GM12878 (cell line): Measurements from ENCODE around the gene ANKDD1A. TPM values are rescaled to one million over a fixed set of nuclear protein-coding genes. Genes with fewer than 3 reads are reported as not detected.

Experiments used
- BMI1 ChIP-seq: fragments of 450-650 bp; IDR thresholded peaks from 2 replicates; pipeline ENCODE4 v1.6.1; 2016; ENCODE audit warnings: mild to moderate bottlenecking, moderate library complexity, borderline replicate concordance
- BRCA1 ChIP-seq: IDR thresholded peaks from 2 replicates; pipeline ENCODE4 v1.6.1; 2011; ENCODE audit warnings: low read depth, low read length, improper control_type of control experiment
- CBFB ChIP-seq: IDR thresholded peaks from 2 replicates; pipeline ENCODE4 v1.6.1; 2016; ENCODE audit warnings: antibody characterized with exemption, low read depth
- CHD1 ChIP-seq: IDR thresholded peaks from 2 replicates; pipeline ENCODE4 v1.6.1; 2012; ENCODE audit warnings: low read depth, low read length, improper control_type of control experiment
- CHD2 ChIP-seq: IDR thresholded peaks from 2 replicates; pipeline ENCODE4 v1.6.1; 2011; ENCODE audit warnings: low read depth, low read length, improper control_type of control experiment, borderline replicate concordance
- CTCF ChIP-seq, 3 experiments: IDR thresholded peaks in 2 of 3; conservative IDR thresholded peaks in 1 of 3; 2 replicates each; pipeline ENCODE4 v1.5.1; 2011; ENCODE audit warnings: low read depth in 3 of 3, low read length in 3 of 3, mild to moderate bottlenecking in 3 of 3, control low read depth in 2 of 3, moderate library complexity in 2 of 3, inconsistent platforms in 1 of 3, mixed read lengths in 1 of 3; ENCODE audit not compliant: control insufficient read depth in 2 of 3, insufficient read depth in 1 of 3; ENCODE audit errors: extremely low read depth in 1 of 3
- DPF2 ChIP-seq: fragments of 450-650 bp; IDR thresholded peaks from 2 replicates; pipeline ENCODE4 v1.6.1; 2017; ENCODE audit warnings: mild to moderate bottlenecking
- JUNB ChIP-seq: IDR thresholded peaks from 2 replicates; pipeline ENCODE4 v1.6.1; 2016; ENCODE audit warnings: antibody characterized with exemption, mild to moderate bottlenecking
- MYC ChIP-seq: IDR thresholded peaks from 2 replicates; pipeline ENCODE4 v1.6.1; 2011; ENCODE audit warnings: mild to moderate bottlenecking, low read length, moderate library complexity, inconsistent platforms; ENCODE audit not compliant: insufficient read depth, insufficient replicate concordance, insufficient read length, severe bottlenecking
- NFIC ChIP-seq: IDR thresholded peaks from 2 replicates; pipeline ENCODE4 v1.6.1; 2012; ENCODE audit warnings: low read depth, mild to moderate bottlenecking, inconsistent platforms, low read length, moderate library complexity
- NR2F1 ChIP-seq: fragments of 450-650 bp; conservative IDR thresholded peaks from 2 replicates; pipeline ENCODE4 v1.6.1; 2017; ENCODE audit warnings: mild to moderate bottlenecking
- POLR2AphosphoS5 ChIP-seq: IDR thresholded peaks from 2 replicates; pipeline ENCODE4 v1.6.1; 2011; ENCODE audit warnings: mild to moderate bottlenecking, low read length, inconsistent platforms
- RAD21 ChIP-seq: IDR thresholded peaks from 2 replicates; pipeline ENCODE4 v1.6.1; 2011; ENCODE audit warnings: mild to moderate bottlenecking, low read depth, low read length, moderate library complexity; ENCODE audit not compliant: insufficient read depth
- SMARCA5 ChIP-seq: fragments of 450-650 bp; IDR thresholded peaks from 2 replicates; pipeline ENCODE4 v1.6.1; 2017; ENCODE audit warnings: mild to moderate bottlenecking
- SMC3 ChIP-seq: IDR thresholded peaks from 2 replicates; pipeline ENCODE4 v1.6.1; 2011; ENCODE audit warnings: low read length, improper control_type of control experiment, borderline replicate concordance
- SREBF1 ChIP-seq: IDR thresholded peaks from 2 replicates; pipeline ENCODE4 v1.6.1; 2012; ENCODE audit warnings: mild to moderate bottlenecking, low read length
- SRF ChIP-seq, 2 experiments: IDR thresholded peaks; 2 replicates each; pipeline ENCODE4 v1.6.1; 2011; ENCODE audit warnings: low read depth in 2 of 2, low read length in 2 of 2, mild to moderate bottlenecking in 1 of 2, moderate library complexity in 1 of 2
- SUPT20H ChIP-seq: IDR thresholded peaks from 2 replicates; pipeline ENCODE4 v1.6.1; 2011; ENCODE audit warnings: low read depth, mild to moderate bottlenecking, low read length, moderate library complexity, borderline replicate concordance; ENCODE audit not compliant: control insufficient read depth
- TCF12 ChIP-seq: IDR thresholded peaks from 2 replicates; pipeline ENCODE4 v1.6.1; 2011; ENCODE audit warnings: low read depth, mild to moderate bottlenecking, low read length
- YBX1 ChIP-seq: fragments of 450-650 bp; IDR thresholded peaks from 2 replicates; pipeline ENCODE4 v1.6.1; 2016; ENCODE audit warnings: antibody characterized with exemption
- ZNF24 ChIP-seq: fragments of 450-650 bp; IDR thresholded peaks from 2 replicates; pipeline ENCODE4 v1.6.1; 2017; ENCODE audit warnings: antibody characterized with exemption, mild to moderate bottlenecking
- ZNF384 ChIP-seq: IDR thresholded peaks from 2 replicates; pipeline ENCODE4 v1.6.1; 2012; ENCODE audit warnings: low read depth, mild to moderate bottlenecking, low read length, improper control_type of control experiment, borderline replicate concordance
- polyA plus RNA-seq, 11 experiments: library from polyadenylated mRNA; depleted of rRNA in 4 of 11; unstranded in 6 of 11; stranded (reverse) in 5 of 11; fragments of >200 nt; fragmentation: Nextera tagmentation in 4 of 11; fragmentation: Illumina TruSeq in 1 of 11; extraction: Ambion mirVana in 4 of 11; extraction: Trizol in 1 of 11; gene quantifications; 1 replicate in 1 of 11; 2 replicates in 10 of 11; pipeline versions ENCODE4 v1.2.1 to v1.2.3, GENCODE V29; 2011 to 2016; ENCODE audit warnings: inconsistent platforms in 2 of 11, missing spikeins in 2 of 11, low read depth in 1 of 11
- total RNA-seq, 4 experiments: library from RNA; depleted of rRNA in 3 of 4; stranded (reverse); fragments of >200 nt in 3 of 4; fragmentation: Illumina TruSeq in 1 of 4; extraction: Trizol in 1 of 4; gene quantifications; 2 replicates each; pipeline versions ENCODE4 v1.2.1 to v1.2.3, GENCODE V29; 2013 to 2021
- TF ChIP-seq, protein P1 (sequence below): fragments of 150-350 bp; IDR thresholded peaks from 2 replicates; pipeline ENCODE4 v1.6.1; 2016; ENCODE audit warnings: low read depth, low read length
- TF ChIP-seq, protein P2 (sequence below): fragments of 450-650 bp; IDR thresholded peaks from 2 replicates; pipeline ENCODE4 v1.6.1; 2016; ENCODE audit warnings: mild to moderate bottlenecking

Gene ANKDD1A
- total and polyA plus RNA-seq, 10 of the 15 experiments (the other 5 are each of a cell fraction or from before 2014, with no cell fraction given) = 1.5 to 6.6 (median 4.1) TPM

DNA sequence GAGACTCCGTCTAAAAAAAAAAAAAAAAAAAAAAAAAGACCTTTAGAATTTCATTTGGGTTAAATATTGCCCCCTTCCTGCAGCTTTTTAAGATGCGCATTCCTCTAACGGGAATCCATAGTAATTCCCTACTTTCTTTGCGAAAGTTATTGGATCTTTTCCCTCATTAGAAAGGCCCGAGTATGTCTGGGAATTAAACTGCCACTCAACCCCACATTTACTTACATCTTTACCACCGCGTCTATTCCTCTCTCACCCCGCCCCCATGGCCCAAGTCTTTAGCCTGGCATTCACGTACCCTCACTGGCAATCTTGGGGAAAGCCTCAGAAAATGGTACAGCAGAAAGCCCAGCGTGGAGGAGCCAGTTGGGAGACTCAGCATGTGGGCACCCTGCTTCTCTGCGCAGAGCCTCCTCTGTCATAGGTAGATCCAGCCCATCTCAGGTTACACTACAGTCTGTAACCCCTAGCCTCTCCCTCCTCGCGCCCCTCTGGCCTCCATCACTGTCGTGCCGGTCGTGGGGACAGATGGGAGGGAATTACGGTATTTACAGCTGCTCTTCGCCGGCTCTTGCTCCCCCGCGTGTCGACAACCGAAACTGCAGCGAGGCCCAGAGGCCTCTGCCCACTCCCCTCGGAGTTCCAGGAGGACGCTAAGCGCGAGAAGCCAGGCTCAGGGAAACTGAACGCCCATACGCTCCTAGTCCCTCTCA lies 6.4 kb upstream of the ANKDD1A start (continued):
- peak; percentile 95 for TF ChIP-seq SMC3
- TF ChIP-seq CHD2 = 0 out of 2 replicates have a peak, but pooled peaks have one; percentile 27
- no peak for TF ChIP-seq YBX1
- TF ChIP-seq ZNF384 = no peak
- no peak for TF ChIP-seq ZNF24
- no peak for TF ChIP-seq SREBF1
- no peak for TF ChIP-seq JUNB
- TF ChIP-seq NFIC = no peak
- no peak for TF ChIP-seq NR2F1
- TF ChIP-seq, protein P1, sequence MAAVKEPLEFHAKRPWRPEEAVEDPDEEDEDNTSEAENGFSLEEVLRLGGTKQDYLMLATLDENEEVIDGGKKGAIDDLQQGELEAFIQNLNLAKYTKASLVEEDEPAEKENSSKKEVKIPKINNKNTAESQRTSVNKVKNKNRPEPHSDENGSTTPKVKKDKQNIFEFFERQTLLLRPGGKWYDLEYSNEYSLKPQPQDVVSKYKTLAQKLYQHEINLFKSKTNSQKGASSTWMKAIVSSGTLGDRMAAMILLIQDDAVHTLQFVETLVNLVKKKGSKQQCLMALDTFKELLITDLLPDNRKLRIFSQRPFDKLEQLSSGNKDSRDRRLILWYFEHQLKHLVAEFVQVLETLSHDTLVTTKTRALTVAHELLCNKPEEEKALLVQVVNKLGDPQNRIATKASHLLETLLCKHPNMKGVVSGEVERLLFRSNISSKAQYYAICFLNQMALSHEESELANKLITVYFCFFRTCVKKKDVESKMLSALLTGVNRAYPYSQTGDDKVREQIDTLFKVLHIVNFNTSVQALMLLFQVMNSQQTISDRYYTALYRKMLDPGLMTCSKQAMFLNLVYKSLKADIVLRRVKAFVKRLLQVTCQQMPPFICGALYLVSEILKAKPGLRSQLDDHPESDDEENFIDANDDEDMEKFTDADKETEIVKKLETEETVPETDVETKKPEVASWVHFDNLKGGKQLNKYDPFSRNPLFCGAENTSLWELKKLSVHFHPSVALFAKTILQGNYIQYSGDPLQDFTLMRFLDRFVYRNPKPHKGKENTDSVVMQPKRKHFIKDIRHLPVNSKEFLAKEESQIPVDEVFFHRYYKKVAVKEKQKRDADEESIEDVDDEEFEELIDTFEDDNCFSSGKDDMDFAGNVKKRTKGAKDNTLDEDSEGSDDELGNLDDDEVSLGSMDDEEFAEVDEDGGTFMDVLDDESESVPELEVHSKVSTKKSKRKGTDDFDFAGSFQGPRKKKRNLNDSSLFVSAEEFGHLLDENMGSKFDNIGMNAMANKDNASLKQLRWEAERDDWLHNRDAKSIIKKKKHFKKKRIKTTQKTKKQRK = no peak
- TF ChIP-seq SRF (IDR thresholded peaks at IDR 0.05; ENCODE audit: low read depth in 2 of 2, low read length in 2 of 2) = no peak
- peak; percentile 87 to 91 (median 88) for TF ChIP-seq CTCF (IDR thresholded peaks at IDR 0.05 in 2 of 3, conservative IDR thresholded peaks at IDR 0.05 in 1 of 3; ENCODE audit: control insufficient read depth in 2 of 3, extremely low read depth in 1 of 3, insufficient read depth in 1 of 3, low read depth in 3 of 3, low read length in 3 of 3)
- TF ChIP-seq CHD1 = no peak
- TF ChIP-seq RAD21 = peak; percentile 86
- no peak for TF ChIP-seq BRCA1
- peak; percentile 76 for TF ChIP-seq TCF12
- TF ChIP-seq SMARCA5 = no peak
- TF ChIP-seq MYC = no peak
- TF ChIP-seq, protein P2, sequence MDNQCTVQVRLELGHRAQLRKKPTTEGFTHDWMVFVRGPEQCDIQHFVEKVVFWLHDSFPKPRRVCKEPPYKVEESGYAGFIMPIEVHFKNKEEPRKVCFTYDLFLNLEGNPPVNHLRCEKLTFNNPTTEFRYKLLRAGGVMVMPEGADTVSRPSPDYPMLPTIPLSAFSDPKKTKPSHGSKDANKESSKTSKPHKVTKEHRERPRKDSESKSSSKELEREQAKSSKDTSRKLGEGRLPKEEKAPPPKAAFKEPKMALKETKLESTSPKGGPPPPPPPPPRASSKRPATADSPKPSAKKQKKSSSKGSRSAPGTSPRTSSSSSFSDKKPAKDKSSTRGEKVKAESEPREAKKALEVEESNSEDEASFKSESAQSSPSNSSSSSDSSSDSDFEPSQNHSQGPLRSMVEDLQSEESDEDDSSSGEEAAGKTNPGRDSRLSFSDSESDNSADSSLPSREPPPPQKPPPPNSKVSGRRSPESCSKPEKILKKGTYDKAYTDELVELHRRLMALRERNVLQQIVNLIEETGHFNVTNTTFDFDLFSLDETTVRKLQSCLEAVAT = 0 out of 2 replicates have a peak, but pooled peaks have one; percentile 42
- no peak for TF ChIP-seq DPF2
- TF ChIP-seq POLR2AphosphoS5 = no peak
- no peak for TF ChIP-seq CBFB
- no peak for TF ChIP-seq SUPT20H
- no peak for TF ChIP-seq BMI1
